ENCODE measurements around the gene BOC. TPM values are rescaled to one million over a fixed set of nuclear protein-coding genes. Genes with fewer than 3 reads are reported as not detected.

The BOC gene
- total and polyA plus RNA-seq, 2 of the 4 experiments (the other 2 are of a cell fraction), result 6.8 to 15.2 TPM

GRCh38 chr3:113266738-113267137, 55.4 kb downstream of the BOC start:
- no peak overlapping the region for H3K23ac ChIP-seq (ENCODE audit: low read depth, low read length)
- H3K27me3 ChIP-seq (ENCODE audit: control insufficient read depth, insufficient read depth, low read length), result peaks cover 6% of the 10 kb centered on the region; the same call in 1 of the 2 replicates
- no peaks in the 10 kb centered on the region for H3K9me3 ChIP-seq (ENCODE audit: control insufficient read depth, insufficient read depth, low read length)
- H3K9ac ChIP-seq (ENCODE audit: low read depth, low read length), result no peak overlapping the region
- H3K14ac ChIP-seq (replicated peaks; ENCODE audit: low read depth, low read length), result no peak overlapping the region
- WGBS, 2 experiments (ENCODE audit: extremely low coverage in 2 of 2, insufficient read length in 1 of 2), result no CpG with 5 or more reads among the region's 5 CpGs
- DNase-seq, result no peak
- no TSS peak for BruUV-seq (replicated peaks)
- H2BK120ac ChIP-seq (ENCODE audit: low read depth, low read length), result no peak overlapping the region
- H4K8ac ChIP-seq (ENCODE audit: low read depth in 2 of 2, low read length in 2 of 2), result no peak overlapping the region
- H2BK15ac ChIP-seq (ENCODE audit: low read depth, low read length), result no peak overlapping the region
- no peak overlapping the region for H3K4me3 ChIP-seq (ENCODE audit: insufficient read depth, low read depth, low read length)
- no peak overlapping the region for H3K27ac ChIP-seq (ENCODE audit: insufficient read depth, low read length)
- ChIA-PET POLR2A (ENCODE audit: unreplicated experiment) (no interaction called here), CTCF (no interaction called here)
- H3K4me2 ChIP-seq (ENCODE audit: low read depth, low read length), result no peak overlapping the region
- H3K4me1 ChIP-seq (ENCODE audit: control insufficient read depth, insufficient read depth, low read length), result no peaks in the 10 kb centered on the region; the same call in 1 of the 2 replicates
- H3K56ac ChIP-seq (ENCODE audit: extremely low read depth, insufficient read depth, low read length), result no peak overlapping the region
- H2BK5ac ChIP-seq (ENCODE audit: low read depth, low read length, poor library complexity, severe bottlenecking), result no peak overlapping the region
- no peak overlapping the region for H2AK5ac ChIP-seq (ENCODE audit: low read depth, low read length)
- intact Hi-C loops (cut with micrococcal nuclease) (no loop called here), dilution Hi-C loops (cut with HindIII; ENCODE audit: low sequenced_read_pairs, unreplicated experiment) (no loop called here), in situ Hi-C loops (cut with MboI; ENCODE audit: low sequenced_read_pairs) (no loop called here)
- TF ChIP-seq CHD1 (IDR thresholded peaks at IDR 0.05; ENCODE audit: low read depth, low read length) (no peak), ELK1 (IDR thresholded peaks at IDR 0.05; ENCODE audit: borderline replicate concordance, low read depth, low read length) (no peak), BHLHE40 (IDR thresholded peaks at IDR 0.05; ENCODE audit: low read depth, low read length) (no peak), USF2 (IDR thresholded peaks at IDR 0.05; ENCODE audit: low read depth, low read length) (no peak), RFX5 (IDR thresholded peaks at IDR 0.05; ENCODE audit: low read depth, low read length) (no peak), NFE2L2 (IDR thresholded peaks at IDR 0.05; ENCODE audit: low read depth, low read length) (no peak), CEBPB (IDR thresholded peaks at IDR 0.05; ENCODE audit: low read depth, low read length) (no peak), MAZ (IDR thresholded peaks at IDR 0.05; ENCODE audit: borderline replicate concordance, low read depth, low read length) (no peak), FOS (IDR thresholded peaks at IDR 0.05; ENCODE audit: low read depth, low read length) (no peak), RAD21 (IDR thresholded peaks at IDR 0.05; ENCODE audit: low read length) (no peak), POLR2A (IDR thresholded peaks at IDR 0.05; ENCODE audit: low read depth, low read length) (no peak), MXI1 (IDR thresholded peaks at IDR 0.05; ENCODE audit: borderline replicate concordance, low read depth, low read length) (no peak), CTCF (conservative IDR thresholded peaks at IDR 0.05; ENCODE audit: low read depth, low read length) (no peak)
- no peak overlapping the region for H4K5ac ChIP-seq (ENCODE audit: low read depth, low read length)
- H3K36me3 ChIP-seq (ENCODE audit: control insufficient read depth, insufficient read depth, low read length), result peaks cover 28% of the 10 kb centered on the region
- H3K79me1 ChIP-seq (ENCODE audit: low read depth in 1 of 2, low read length in 2 of 2), result no peaks in the 10 kb centered on the region
- H4K91ac ChIP-seq (ENCODE audit: insufficient read depth, low read depth, low read length), result no peak overlapping the region
- 0 out of 2 replicates have a peak, but pooled peaks cover 5% of the 10 kb centered on the region for H3K9me1 ChIP-seq (ENCODE audit: insufficient read depth, low read length)
- no peak overlapping the region for H3K18ac ChIP-seq (ENCODE audit: low read depth, low read length)
- H3K4ac ChIP-seq (ENCODE audit: low read depth, low read length), result no peak overlapping the region
- no peak for ATAC-seq (ENCODE audit: low read depth)
- H2AK9ac ChIP-seq (replicated peaks; ENCODE audit: low read depth, low read length, poor library complexity), result no peak overlapping the region
- H4K20me1 ChIP-seq (ENCODE audit: insufficient read depth, low read length), result no peaks in the 10 kb centered on the region; the same call in 1 of the 2 replicates
- no peak overlapping the region for H2BK20ac ChIP-seq (ENCODE audit: low read depth, low read length)
- H2AFZ ChIP-seq (replicated peaks; ENCODE audit: low read length, poor library complexity), result no peak overlapping the region
